ENCODE results near the gene DHTKD1.
"Not testable (repeated sequence)": the region's sequence is repeated elsewhere in the genome, so short reads cannot be mapped to it uniquely, and the experiment has no call there.

Gene DHTKD1

DNA sequence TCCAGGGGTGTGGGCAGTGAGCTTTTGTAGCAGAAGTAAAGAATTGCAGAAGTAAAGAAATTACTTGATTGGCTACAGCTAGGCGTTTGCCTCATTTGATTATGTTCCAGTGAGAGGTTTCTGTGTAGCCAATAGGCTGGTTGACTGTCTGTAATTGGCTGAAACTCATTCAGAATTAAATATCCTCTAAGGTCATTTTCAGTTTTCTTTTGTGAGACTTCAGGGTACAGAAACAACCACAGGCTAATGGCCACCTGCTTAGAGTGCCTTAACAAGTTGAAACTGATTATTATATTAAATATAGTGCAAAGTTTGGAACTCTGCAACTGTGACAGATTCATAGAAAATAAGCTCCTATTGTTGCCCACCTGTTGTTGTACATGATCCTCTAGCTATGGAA is 71.3 kb downstream of the DHTKD1 start:
- no peak for DNase-seq (ENCODE audit: low read depth, low spot score)

- DNase-seq (ENCODE audit: low read depth, low spot score), result no peak
These were observed 75.8 kb downstream of the DHTKD1 start for GRCh38 chr10:12144538-12144937.

DNA sequence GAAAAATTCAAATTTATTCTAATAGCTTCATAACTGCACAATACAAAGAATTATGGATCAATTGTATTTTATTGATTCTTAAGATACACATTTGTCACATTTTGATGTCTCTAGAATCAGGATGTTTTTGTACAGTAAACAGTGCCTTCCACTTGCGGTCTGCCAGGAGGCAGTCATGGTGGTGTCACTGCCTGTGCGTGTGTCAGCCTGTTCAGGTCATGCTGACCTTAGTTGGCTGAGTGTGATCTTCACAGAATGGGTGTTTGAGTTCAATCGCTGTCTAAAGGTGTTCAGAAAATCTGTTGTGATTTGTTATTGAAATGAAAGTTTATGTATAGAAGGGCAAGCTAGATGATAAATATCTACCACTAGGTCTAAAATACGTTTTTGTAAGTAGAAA is 81.4 kb downstream of the DHTKD1 start:
- DNase-seq (ENCODE audit: low read depth, low spot score), result no peak

DNA sequence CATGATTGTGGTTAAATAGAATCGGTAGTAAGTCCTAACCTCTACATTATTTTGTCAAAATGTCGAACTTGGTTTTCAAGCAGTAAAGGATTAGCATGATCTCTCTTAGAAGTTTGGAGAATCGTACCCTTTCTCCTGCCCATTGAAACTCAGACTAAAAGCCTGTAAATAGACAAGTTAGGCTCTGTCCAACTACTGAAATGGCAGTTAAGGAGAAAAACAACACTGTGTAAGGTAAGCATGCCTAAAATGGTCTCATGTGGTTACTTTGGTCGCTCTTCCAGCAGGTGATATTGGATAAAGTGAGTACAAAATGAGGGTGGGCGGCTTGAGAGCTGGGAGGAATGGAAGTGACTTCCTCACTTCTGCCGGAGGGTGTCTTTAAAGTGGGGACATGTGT is 85.8 kb downstream of the DHTKD1 start:
- DNase-seq (ENCODE audit: low read depth, low spot score), result no peak

- DNase-seq (ENCODE audit: low read depth, low spot score), result no peak
These were observed 87.8 kb downstream of the DHTKD1 start for GRCh38 chr10:12156367-12157123.

GRCh38 chr10:12158111-12158510 is 89.4 kb downstream of the DHTKD1 start:
- no peak for DNase-seq (ENCODE audit: low read depth, low spot score)

- no peak for DNase-seq (ENCODE audit: low read depth, low spot score)
These were observed 91.9 kb downstream of the DHTKD1 start for GRCh38 chr10:12160664-12161063.

GRCh38 chr10:12162927-12163326 is 94.2 kb downstream of the DHTKD1 start:
- DNase-seq (ENCODE audit: low read depth, low spot score), result no peak

DNA sequence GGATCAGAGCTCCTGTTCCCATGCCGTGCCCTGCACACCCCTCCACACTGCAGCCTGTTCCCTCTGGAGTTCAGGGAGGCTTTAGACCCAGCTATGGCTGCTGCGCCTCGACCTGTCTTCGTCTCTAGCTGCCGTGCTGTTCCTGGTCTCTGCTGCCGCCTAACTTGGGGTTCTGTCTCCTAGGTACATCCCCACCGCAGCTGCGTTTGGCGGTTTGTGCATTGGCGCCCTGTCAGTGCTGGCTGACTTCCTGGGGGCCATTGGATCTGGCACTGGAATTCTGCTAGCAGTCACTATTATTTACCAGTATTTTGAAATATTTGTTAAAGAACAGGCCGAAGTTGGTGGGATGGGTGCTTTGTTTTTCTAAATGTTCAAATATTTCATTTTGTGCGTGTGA is 95.3 kb downstream of the DHTKD1 start:
- no peak for DNase-seq (ENCODE audit: low read depth, low spot score)

- DNase-seq (ENCODE audit: low read depth, low spot score), result no peak
These were observed 96.3 kb downstream of the DHTKD1 start for GRCh38 chr10:12165036-12165435.

DNA sequence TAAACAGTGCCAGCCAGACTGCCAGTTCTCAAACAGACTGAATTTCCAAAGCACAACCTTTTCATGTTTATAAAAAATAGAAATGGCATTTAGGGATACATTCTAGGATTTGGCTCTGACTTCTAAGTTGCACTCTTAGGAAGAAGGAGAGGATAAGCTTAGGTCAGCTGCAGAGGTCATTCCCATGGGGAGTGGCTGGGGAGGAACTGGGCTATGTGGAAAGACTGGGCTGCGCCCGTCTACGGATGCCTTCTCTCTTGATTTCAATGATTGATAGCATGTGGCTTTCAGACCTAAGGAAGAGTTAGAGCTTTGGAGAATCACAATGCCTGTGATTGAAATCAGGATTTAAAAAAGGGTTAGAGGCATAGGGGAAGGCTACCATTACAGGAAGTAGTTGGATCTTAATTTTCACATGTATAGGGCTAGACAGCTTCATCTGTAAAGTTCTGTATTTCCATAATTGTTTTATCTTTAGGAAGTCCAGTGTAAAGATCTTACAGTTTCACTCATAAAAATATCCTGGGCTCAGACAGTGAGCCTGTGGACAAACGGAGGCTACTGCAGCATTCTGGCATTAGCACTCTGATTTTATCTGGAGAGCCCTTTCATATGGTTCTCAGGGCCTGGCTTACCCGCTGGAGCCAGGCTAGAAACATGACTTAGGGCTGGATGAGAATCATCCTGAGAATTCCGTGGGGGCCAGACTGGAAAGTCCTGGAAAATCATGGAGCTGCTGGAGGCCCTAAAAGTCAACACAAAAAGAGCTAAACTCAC is 97.4 kb downstream of the DHTKD1 start:
- no peak for DNase-seq (ENCODE audit: low read depth, low spot score)

GRCh38 chr10:12171512-12171911 is 102.8 kb downstream of the DHTKD1 start:
- DNase-seq (ENCODE audit: low read depth, low spot score), result not testable (repeated sequence)

Measured in activated naive CD8-positive, alpha-beta T cell treated with anti-CD3 and anti-CD28 coated beads, Interleukin-2, amount 50 U/mL, for 16 hours (primary cell).